Loucy (cell line): Measurements from ENCODE around the gene COMMD10.
A peak's percentile ranks its signal among the peaks of the same experiment; 100 is the strongest.

ENCODE experiments used
- H2AFZ ChIP-seq: fragments of 200-600 bp; sonication (generic); 2 replicates; pipeline ENCODE4 v1.6.0; 2016; ENCODE audit warnings: antibody characterized with exemption, mild to moderate bottlenecking, low read length, moderate library complexity
- H3F3A ChIP-seq: fragments of 200-600 bp; 2 replicates; pipeline ENCODE4 v1.6.0; 2016; ENCODE audit warnings: antibody characterized with exemption, low read depth, mild to moderate bottlenecking
- H3K27me3 ChIP-seq: fragments of 200-600 bp; sonication (generic); 2 replicates; pipeline ENCODE4 v1.6.1; 2014; ENCODE audit warnings: low read length, mild to moderate bottlenecking; ENCODE audit not compliant: insufficient read depth, poor library complexity, severe bottlenecking
- H3K36me3 ChIP-seq: fragments of 200-600 bp; sonication (generic); 2 replicates; pipeline ENCODE4 v1.6.1; 2016; ENCODE audit warnings: low read length; ENCODE audit not compliant: insufficient read depth
- H3K4me1 ChIP-seq: fragments of 200-600 bp; sonication (generic); 2 replicates; pipeline ENCODE4 v1.5.1; 2014; ENCODE audit warnings: low read length, mild to moderate bottlenecking; ENCODE audit not compliant: insufficient read depth, poor library complexity, severe bottlenecking
- H3K4me2 ChIP-seq: fragments of 200-600 bp; sonication (generic); 2 replicates; pipeline ENCODE4 v1.6.0; 2014; ENCODE audit warnings: antibody characterized with exemption, low read length, low read depth, mild to moderate bottlenecking; ENCODE audit not compliant: poor library complexity, severe bottlenecking
- H3K4me3 ChIP-seq: fragments of 200-600 bp; sonication (generic); 2 replicates; pipeline ENCODE4 v1.5.1; 2014; ENCODE audit warnings: low read length, mild to moderate bottlenecking, mixed read lengths; ENCODE audit not compliant: poor library complexity, severe bottlenecking
- H3K79me2 ChIP-seq: fragments of 200-600 bp; sonication (generic); 2 replicates; pipeline ENCODE4 v1.6.1; 2014; ENCODE audit warnings: low read length; ENCODE audit not compliant: insufficient read depth
- H3K9ac ChIP-seq: fragments of 200-600 bp; sonication (generic); 2 replicates; pipeline ENCODE4 v1.6.0; 2014; ENCODE audit warnings: mild to moderate bottlenecking, low read depth, low read length, moderate library complexity; ENCODE audit not compliant: poor library complexity, severe bottlenecking
- H3K9me2 ChIP-seq: fragments of 200-600 bp; sonication (generic); replicated peaks from 2 replicates; pipeline ENCODE4 v1.6.1; 2016; ENCODE audit warnings: low read depth, low read length, mixed read lengths
- H3K9me3 ChIP-seq: fragments of 200-600 bp; sonication (generic); 2 replicates; pipeline ENCODE4 v1.6.1; 2014; ENCODE audit warnings: mild to moderate bottlenecking, antibody characterized with exemption, low read length, low read depth; ENCODE audit not compliant: insufficient read depth
- H4K20me1 ChIP-seq: fragments of 200-600 bp; sonication (generic); 2 replicates; pipeline ENCODE4 v1.6.0; 2014; ENCODE audit warnings: antibody characterized with exemption, low read length, mild to moderate bottlenecking; ENCODE audit not compliant: insufficient read depth, poor library complexity, severe bottlenecking
- EZH2phosphoT487 ChIP-seq: fragments of 200-600 bp; IDR thresholded peaks from 2 replicates; pipeline ENCODE4 v1.6.1; 2018; ENCODE audit warnings: antibody characterized with exemption, mild to moderate bottlenecking, moderate library complexity, borderline replicate concordance
- TF ChIP-seq, protein P1 (sequence below): fragments of 200-600 bp; sonication (generic); conservative IDR thresholded peaks from 2 replicates; pipeline ENCODE4 v1.5.1; 2014; ENCODE audit warnings: mild to moderate bottlenecking, antibody characterized with exemption, low read length

Gene COMMD10

DNA sequence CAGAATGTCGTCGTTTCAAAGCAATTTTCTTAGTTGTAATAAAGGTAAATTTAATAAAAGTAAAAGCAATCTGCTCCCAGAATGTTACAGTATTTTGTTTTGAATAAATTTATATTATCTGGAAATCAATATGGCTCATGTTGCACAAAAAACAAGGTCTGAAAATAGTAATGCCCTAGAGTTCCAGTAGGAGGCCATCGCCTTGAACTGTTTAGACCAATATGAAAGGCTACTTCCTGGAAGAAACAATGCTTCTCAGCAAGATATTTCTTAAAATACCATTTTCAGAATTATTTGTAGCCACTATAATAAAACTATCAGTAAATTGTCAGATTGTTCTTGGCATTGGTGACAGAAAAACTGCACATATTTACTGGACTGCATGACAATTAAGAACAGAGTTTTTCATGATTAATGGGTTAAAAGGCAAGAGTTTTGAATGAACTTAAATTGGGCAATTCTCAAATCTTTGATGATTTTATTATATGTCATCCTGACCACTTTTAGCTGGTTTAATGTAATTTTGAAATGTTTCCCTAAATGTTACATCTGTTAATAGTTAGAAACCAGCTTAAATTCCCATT is 153.2 kb downstream of the COMMD10 start:
- no peaks in the 10 kb centered on the region for H3K36me3 ChIP-seq
- H3K9me3 ChIP-seq: no peaks in the 10 kb centered on the region
- H3K4me2 ChIP-seq: no peak overlapping the region
- H3K9me2 ChIP-seq: no peaks in the 10 kb centered on the region
- H3K27me3 ChIP-seq: no peaks in the 10 kb centered on the region
- H4K20me1 ChIP-seq: no peaks in the 10 kb centered on the region
- no peaks in the 10 kb centered on the region for H3K4me1 ChIP-seq
- H3F3A ChIP-seq: no peaks in the 10 kb centered on the region
- no peak overlapping the region for H3K9ac ChIP-seq
- no peak overlapping the region for H3K4me3 ChIP-seq
- H3K79me2 ChIP-seq: no peaks in the 10 kb centered on the region
- H2AFZ ChIP-seq: no peak overlapping the region
- TF ChIP-seq, protein P1, sequence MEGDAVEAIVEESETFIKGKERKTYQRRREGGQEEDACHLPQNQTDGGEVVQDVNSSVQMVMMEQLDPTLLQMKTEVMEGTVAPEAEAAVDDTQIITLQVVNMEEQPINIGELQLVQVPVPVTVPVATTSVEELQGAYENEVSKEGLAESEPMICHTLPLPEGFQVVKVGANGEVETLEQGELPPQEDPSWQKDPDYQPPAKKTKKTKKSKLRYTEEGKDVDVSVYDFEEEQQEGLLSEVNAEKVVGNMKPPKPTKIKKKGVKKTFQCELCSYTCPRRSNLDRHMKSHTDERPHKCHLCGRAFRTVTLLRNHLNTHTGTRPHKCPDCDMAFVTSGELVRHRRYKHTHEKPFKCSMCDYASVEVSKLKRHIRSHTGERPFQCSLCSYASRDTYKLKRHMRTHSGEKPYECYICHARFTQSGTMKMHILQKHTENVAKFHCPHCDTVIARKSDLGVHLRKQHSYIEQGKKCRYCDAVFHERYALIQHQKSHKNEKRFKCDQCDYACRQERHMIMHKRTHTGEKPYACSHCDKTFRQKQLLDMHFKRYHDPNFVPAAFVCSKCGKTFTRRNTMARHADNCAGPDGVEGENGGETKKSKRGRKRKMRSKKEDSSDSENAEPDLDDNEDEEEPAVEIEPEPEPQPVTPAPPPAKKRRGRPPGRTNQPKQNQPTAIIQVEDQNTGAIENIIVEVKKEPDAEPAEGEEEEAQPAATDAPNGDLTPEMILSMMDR: 0 out of 2 replicates have a peak, but pooled peaks have one; percentile 22
- TF ChIP-seq EZH2phosphoT487: no peak

GRCh38 chr5:116242343-116242742 is 157.5 kb downstream of the COMMD10 start:
- Histone ChIP-seq H3K4me3 (no peak overlapping the region), H3K4me1 (no peaks in the 10 kb centered on the region), H3K9me2 (no peaks in the 10 kb centered on the region), H2AFZ (no peak overlapping the region), H3K9ac (no peak overlapping the region), H3K79me2 (no peaks in the 10 kb centered on the region), H3K27me3 (no peaks in the 10 kb centered on the region), H3K4me2 (no peak overlapping the region), H4K20me1 (no peaks in the 10 kb centered on the region), H3K36me3 (no peaks in the 10 kb centered on the region), H3F3A (no peaks in the 10 kb centered on the region), H3K9me3 (no peaks in the 10 kb centered on the region)
- TF ChIP-seq, protein P1: no peak
- no peak for TF ChIP-seq EZH2phosphoT487

DNA sequence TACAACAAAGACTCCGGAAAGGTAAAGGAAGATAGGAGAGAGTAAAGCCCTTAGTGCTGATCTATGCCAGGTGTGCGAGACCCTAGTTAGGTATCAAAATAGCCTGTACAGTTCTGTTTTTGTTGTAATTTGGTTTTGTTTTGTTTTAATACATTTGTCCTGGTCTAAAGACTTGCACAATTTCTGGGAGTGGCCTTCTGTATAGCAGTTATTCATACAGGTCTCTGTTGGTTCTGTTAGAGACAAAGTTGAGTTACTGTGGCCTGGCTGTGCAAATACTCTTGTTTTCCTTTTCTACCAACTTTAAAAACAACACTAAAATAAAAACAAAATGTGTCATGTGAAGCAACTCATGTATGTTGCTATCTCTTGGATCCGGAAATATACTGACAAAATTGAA is 163.6 kb downstream of the COMMD10 start:
- H3K9me3 ChIP-seq: no peaks in the 10 kb centered on the region

More for the DNA sequence above, 163.6 kb downstream of the COMMD10 start:
- H3K4me2 ChIP-seq: no peak overlapping the region
- no peaks in the 10 kb centered on the region for H3F3A ChIP-seq
- no peak overlapping the region for H2AFZ ChIP-seq
- no peaks in the 10 kb centered on the region for H3K27me3 ChIP-seq
- no peaks in the 10 kb centered on the region for H3K9me2 ChIP-seq
- H3K36me3 ChIP-seq: no peaks in the 10 kb centered on the region
- H3K79me2 ChIP-seq: no peaks in the 10 kb centered on the region
- no peak overlapping the region for H3K4me3 ChIP-seq
- no peak overlapping the region for H3K9ac ChIP-seq
- no peaks in the 10 kb centered on the region for H4K20me1 ChIP-seq
- H3K4me1 ChIP-seq: no peaks in the 10 kb centered on the region
- TF ChIP-seq, protein P1: no peak
- no peak for TF ChIP-seq EZH2phosphoT487
